Stimulated activated CD4-positive, alpha-beta T cell treated with anti-CD3 and anti-CD28 coated beads, Interleukin-1b, Interleukin-23, amount 100 ng/mL, for 4 hours (primary cell): ENCODE data around the gene HSD17B14.

ENCODE experiments used
- DNase-seq, 2 donors: peaks; one replicate each; pipeline ENCODE4 v3.0.0-alpha.2; 2020; ENCODE audit warnings: low read depth in 2 of 2

The HSD17B14 gene

GRCh38 chr19:48830088-48830487 is 6.2 kb downstream of the HSD17B14 start:
- no peak for DNase-seq

DNA sequence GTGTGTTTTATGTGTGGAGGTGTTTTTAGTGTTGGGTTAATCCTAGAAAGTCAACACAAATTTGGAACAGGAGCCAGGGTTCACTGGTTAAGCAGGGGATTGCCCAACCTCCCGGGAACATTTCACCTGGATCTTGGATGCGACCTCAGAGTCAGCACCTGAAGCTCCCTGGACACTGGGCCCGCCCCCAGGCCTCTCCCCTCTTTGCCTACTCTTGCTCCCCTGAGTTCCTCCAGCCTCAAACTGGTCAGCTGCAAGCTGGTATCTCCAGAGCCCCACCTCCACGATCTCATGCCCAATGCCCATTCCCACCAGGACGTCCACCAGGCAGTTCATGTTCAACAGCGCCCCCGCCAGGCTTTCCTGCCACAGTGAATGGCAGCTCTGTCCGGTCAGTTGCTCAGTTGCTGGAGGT is 9.7 kb downstream of the HSD17B14 start:
- no peak for DNase-seq

- no peak for DNase-seq
Observed at GRCh38 chr19:48822514-48822913, 13.8 kb downstream of the HSD17B14 start.

DNA sequence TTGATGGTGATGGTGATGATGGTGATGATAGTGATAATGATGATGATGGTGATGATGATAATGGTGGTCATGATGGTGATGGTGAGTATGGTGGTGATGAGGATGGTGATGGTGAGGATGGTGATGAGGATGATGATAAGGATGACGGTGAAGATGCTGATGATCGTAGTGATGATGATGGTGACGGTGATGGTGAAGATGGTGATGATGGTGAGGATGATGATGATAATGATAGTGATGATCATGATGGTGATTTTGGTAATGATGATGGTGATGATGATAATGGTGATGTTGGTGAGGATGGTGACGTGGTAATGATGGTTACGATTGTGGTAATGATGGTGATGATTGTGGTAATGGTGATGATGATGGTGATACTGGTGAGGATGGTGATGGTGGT is 14.7 kb downstream of the HSD17B14 start:
- DNase-seq = no peak

DNA sequence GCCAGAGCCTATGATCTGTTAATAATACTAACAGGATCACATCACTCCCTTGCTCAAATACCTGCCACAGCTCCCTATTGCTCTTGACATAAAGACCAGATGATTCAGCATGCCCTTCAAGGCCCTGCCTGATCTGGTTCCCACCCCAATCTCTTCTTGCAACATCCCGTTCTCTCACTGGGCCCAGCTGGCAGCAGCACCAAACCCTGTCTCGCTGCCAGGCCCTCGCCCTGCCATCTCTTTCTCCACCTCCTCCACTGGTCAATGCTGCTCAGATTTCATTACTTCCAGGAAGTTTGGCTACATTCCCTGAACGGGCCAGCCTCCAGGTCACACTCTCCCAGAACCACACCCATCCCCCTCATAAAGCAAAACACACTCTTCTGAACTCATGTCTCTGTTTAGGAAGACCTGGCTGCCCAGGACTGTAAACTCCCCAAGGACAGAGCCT is 16.9 kb downstream of the HSD17B14 start:
- no peak for DNase-seq

DNA sequence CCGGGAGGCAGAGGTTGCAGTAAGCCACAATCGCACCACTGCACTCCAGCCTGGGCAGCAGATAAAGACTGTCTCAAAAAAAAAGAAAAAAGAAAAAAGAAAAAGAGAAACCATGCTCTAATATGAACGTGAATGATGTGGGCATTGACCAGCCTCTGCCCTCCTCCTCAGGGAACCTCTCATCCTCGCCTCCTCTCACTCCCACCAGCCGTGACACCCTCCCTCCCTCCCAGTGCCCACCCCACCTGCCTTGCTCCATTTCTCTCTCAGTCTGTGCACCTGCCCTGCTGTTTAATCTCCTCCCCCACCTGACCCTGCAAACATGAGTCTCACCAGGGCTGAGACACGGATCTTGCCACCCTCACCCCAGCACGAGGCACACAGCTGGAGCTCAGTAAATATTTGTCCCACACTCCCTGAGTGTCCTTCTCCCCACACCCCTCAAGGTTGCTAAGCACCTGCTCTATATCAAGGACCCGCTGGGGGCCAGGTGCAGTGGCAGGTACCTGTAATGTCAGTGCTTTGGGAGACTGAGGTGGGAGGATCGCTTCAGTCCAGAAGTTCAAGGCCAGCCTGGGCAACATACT is 18.0 kb downstream of the HSD17B14 start:
- no peak for DNase-seq

- no peak for DNase-seq
Observed at GRCh38 chr19:48817585-48818124, 18.6 kb downstream of the HSD17B14 start.

DNA sequence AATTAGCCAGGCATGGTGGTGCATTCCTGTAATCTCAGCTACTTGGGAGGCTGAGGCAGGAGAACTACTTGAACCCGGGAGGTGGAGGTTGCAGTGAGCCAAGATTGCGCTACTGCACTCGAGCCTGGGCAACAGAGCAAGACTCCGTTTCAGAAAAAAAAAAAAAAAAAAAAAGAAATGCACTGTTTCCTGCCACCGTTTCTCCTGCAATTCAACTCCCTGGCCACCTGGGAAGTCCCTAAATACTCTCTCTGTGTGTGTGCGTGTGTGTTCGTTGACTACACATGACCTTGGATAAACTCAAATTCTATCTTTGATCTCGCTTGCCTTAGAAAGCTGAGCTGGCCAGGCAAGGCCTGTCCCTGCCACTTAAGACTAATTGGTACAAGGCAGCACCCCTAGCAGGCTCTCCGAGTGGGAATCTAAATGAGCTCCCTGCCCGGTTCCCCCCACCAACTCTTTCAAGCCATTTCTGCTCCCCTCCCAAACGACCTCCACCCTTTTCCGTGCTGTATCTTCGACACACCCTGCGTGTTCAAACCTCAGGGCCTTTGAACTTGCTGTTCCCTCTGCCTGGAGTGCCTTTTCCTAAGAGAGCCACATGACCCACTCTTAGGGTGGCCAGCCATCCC is 20.3 kb downstream of the HSD17B14 start:
- no peak for DNase-seq

DNA sequence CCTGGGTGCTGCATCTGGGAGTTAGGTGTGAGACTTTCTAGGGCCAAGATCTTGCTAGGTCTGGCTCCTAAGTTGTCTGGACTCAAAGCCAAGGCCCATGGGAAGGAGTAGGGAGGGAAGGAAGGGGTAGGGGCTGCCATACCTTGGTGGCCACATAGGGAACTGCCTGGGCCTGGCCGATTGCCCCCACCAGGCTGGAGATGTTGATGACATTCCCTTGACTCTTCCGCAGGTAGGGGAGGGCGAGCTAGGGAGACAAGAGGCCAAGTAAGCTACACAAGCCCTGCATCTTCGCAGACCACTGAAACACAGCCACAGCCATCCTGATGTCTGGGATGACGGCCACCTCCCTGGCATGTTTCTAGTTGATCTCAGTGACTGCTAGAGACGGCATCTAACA is 21.4 kb downstream of the HSD17B14 start:
- DNase-seq = no peak

DNA sequence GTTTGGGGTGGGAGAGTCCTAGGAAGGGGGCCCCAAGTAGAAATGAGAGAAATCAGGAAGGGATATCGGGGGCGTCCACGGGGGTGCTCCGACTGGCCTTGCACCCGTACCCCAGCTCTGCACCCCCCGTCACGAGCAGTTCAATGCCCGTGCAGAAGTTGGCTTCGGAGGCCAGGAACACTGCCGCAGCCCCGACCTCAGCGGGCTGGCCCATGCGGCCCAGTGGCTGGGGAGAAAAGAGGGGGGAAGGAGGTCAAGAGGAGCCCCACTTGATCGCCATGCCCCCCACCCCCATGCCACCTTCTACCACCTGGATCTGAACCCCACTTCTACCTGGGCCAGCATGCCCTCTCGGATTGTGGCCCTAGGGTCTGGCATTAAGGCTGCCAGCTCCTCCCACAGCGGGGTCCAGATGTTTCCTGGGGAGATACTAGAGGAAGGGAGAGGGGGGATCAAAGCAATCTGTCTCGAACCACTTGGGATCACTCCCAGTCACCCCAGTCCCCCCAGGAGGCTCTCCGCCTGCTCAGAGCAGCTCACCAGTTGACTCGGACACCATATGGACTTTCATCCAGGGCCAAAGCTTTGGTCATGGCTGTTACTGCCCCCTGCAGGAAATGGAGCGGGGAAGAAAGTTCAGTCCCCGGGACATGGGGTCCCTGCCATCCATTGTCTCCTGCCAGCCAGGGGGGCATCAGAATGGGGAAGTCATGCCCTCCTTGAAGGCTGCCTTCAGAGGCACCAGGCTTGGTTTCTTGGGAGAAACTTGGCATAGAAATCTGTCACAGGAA is 23.0 kb downstream of the HSD17B14 start:
- DNase-seq = no peak

GRCh38 chr19:48812094-48812929 is 24.0 kb downstream of the HSD17B14 start:
- peak; percentile 28 to 61 for DNase-seq

GRCh38 chr19:48810151-48810550 is 26.1 kb downstream of the HSD17B14 start:
- no peak for DNase-seq

DNA sequence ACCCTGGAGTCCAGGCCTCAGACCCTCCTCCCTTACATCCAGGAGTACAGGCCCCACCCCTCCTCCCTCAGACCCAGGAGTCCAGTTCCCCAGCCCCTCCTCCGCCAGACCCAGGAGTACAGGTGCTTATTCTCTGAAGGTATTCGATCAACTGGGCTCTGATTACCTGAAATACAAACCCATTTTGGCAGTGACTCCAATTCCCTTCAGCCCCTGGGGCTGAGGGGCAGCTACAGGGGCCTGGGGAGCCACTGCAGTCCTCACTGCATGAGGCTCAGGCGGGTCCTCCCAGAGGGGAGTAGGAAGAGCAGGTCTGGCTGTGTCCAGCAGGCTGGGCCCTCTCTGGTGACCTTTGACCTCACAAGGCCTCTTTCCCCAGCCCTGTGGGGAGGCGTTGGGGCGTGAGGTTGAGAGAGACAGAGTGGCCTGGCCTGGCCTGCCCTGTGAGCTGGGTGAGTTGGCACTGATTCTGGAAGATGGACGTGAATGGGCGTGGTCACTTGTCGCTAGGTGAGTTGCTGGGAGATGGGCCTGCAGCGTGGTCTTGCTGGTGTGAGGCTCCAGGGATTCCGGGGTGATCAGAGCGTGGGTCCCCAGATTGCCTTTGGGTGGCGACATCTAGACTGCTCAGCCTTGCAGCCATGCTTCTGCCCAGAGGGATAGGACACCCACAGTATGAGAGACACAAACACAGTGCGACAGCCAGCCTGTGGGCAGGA is 28.5 kb downstream of the HSD17B14 start:
- DNase-seq = no peak

- DNase-seq = peak in 1 of 2 donors; percentile 26
Observed at GRCh38 chr19:48806818-48807589, 29.3 kb downstream of the HSD17B14 start.

DNA sequence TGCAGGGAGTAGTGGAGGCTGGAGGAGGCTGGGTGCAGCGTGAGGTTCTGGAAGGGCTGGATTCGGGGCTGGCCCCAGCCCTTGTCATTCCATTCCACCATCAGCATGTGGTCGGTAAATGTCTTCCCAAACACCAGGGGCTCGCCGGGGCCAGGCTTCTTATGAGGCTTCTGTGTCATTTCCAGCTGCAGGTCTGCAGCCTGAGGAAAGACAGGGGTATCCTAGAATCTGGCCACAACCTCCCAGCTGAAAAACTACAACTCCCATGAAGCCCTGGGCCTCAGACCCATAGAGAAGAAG is 29.8 kb downstream of the HSD17B14 start:
- no peak for DNase-seq

- no peak for DNase-seq
Observed at GRCh38 chr19:48805452-48805851, 30.8 kb downstream of the HSD17B14 start.

DNA sequence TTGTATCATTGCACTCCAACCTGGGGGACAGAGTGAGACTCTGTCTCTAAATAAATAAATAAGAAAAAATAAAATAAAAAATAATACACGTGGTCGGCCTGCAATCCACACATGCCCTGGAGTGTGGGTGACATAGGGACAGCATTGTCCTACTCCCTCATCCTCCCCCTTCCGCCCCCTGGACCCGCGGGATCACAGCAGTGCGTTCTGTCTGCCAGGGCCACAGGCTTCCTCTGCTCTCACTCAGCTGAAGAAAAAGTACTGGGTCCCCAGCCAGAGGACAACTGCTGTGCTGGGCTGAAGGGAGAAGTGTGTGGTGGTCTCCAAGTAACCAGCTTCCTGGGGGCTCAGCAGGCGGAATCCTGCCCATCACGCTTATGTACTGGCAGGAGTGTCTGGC is 31.8 kb downstream of the HSD17B14 start:
- DNase-seq = no peak

DNA sequence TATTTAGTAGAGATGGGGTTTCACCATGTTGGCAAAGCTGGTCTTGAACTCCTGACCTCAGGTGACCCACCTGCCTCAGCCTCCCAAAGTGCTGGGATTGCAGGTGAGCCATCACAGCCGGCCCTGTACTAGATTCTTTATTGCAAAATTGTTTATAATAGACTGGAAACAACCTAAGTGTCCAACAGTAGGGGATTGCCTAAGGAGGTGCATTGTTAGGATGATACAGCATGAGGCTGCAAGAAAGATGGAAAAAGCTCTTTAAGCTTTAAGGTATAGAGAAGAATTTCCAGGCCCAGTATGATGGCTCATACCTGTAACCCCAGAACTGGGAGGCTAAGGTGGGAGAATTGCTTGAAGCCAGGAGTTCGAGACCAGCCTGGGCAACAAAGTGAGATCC is 33.7 kb downstream of the HSD17B14 start:
- DNase-seq = no peak

DNA sequence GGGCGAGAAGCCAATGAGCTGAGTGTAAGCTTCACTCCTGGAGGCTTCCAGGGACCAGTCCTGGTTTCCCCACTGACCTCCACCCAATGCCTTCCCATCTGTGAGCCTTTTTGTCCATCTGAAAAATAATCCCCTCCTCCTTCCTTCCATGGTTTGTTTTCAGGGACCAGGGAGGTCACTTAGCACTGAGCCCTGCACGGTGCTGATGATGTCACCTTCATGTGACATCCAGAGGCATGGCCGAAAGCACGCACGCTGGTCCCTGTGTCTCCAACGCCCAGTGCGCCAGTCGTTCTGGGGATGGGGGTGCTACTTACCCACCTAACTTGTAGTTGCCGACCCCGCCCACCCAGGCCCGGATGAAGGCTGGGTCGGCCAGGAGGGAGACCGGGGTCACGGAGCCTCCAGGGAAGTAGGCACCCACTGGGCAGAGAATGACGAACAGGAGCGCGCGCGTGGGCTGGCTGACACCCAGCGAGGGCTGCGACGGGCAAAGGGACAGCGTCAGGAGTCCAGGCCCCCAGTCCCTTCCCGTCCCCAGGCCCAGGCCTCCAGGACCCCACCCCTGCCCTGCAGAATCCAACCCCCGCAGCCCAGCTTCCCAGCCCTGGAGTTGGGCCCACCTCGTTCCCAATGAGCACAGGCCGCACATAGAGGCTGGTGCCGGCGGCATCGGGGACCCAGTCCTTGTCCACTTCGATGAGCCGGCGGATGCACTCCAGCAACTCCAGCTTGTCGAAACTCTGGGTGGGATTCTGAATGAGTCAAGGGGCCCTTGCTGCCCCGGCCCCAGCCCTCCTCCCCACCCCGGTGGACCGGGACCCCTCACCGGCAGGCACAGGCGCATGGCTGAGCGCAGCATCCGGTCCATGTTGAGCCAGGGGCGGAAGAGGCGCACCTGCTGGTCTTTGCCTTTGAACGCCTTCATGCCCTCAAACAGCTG is 36.7 kb downstream of the HSD17B14 start:
- no peak for DNase-seq
